ENCODE results near the gene AEBP2.
"Not testable (repeated sequence)": the region's sequence is repeated elsewhere in the genome, so short reads cannot be mapped to it uniquely, and the experiment has no call there.

The AEBP2 gene

DNA sequence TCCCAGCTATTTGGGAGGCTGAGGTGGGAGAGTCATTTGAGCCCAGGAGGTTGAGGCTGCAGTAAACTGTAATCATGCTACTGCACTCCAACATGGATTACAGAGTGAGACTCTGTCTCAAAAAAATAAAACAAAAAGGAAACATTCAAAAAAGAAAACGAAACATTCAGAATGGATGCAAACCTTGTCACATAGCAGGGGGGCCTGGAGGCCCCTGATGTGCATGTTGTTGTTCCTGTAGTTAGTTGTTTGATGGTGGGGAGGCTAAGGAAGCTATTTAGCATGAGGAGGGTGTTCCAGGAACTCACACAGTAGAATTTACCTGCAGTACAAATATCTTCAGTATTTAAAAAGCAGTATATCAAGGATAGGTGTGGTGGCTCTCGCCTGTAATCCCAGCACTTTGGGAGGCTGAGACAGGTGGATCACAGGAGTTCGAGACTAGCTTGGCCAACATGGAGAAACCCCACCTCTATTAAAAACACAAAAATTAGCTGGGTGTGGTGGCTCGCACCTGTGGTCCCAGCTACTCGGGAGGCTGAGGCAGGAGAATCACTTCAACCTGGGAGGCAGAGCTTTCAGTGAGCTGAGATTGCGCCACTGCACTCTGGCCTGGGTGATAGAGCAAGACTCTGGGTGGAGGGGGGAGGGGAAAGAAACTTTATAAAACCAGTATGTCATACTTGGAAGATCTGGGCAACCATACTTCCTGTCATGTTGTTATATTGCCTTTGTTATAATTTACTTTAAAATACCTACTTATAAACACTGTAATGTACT lies 17.6 kb upstream of the AEBP2 start:
- DNase-seq (ENCODE audit: low spot score): no peak

DNA sequence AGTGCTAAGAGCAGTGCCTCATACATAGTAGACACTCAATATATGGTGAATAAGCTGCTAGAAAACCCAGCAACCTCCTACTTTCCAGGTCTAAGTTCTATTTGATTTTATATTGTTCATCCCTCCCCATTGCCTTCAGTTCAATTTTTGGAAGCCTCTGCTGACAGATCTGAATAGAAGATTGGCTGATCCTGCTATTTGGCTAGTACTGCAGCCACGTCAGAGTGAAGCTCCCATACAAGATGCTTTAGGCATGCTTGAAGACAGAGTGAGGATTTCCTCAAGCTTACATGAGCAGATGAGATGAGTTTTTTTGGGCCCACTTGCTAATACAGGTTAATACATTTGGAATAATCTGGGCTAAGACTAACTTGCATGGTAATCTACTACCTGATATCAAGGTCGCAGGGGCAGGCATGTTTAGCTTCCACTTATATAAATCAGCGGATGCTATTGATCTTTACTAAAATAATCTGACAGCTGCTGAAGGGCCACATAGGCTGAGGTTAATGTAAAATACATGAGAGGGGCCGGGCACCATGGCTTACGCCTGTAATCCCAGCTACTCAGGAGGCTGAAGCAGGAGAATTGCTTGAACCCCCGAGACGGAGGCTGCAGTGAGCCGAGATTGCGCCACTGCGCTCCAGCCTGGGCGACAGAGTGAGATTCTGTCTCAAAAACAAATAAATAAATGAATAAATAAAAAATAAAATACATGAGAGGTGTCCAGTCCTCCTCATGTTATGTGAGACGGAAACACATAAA lies 15.9 kb upstream of the AEBP2 start:
- DNase-seq (ENCODE audit: low spot score): no peak

DNA sequence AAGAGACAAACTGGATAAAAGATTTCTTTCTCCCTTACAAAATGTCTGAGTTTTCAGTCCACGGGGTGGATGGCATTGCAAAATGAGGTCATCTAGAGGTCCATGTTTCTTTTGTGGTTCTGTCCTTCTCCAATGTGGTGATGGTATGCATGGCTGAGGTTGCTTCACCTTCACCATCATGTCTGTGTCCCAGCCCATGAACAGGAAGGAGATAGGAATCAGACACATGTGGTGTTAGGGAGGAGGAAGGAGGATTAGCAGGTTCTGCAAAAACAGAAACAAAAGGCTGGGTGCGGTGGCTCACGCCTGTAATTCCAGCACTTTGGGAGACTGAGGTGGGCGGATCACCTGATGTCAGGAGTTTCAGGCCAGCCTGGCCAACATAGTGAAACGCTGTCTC lies 11.0 kb upstream of the AEBP2 start:
- DNase-seq (ENCODE audit: low spot score): no peak

DNA sequence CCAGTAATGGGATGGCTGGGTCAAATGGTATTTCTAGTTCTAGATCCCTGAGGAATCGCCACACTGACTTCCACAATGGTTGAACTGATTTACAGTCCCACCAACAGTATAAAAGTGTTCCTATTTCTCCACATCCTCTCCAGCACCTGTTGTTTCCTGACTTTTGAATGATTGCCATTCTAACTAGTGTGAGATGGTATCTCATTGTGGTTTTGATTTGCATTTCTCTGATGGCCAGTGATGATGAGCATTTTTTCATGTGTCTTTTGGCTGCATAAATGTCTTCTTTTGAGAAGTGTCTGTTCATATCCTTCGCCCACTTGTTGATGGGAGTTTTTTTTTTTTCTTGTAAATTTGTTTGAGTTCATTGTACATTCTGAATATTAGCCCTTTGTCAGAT lies 9.8 kb upstream of the AEBP2 start:
- not testable (repeated sequence) for DNase-seq (ENCODE audit: low spot score)

DNA sequence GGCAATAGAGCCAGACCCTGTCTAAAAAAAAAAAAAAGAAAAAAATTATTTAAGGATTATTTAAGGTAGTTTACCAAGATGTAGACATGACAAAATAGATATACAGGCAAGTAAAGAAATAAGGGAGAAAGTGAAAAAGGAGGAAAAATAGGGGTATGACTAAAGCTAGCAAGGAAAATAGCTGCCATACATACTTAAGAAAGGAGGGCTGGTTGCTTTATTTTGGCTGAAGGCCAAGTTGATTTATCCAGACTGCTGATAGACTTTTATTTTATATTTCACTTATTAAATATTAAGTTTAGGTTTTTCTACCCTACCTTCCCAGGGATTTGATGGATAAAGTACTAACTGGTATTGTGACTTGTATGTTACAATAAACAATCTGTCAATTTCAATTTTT lies 8.3 kb upstream of the AEBP2 start:
- DNase-seq (ENCODE audit: low spot score): no peak

DNA sequence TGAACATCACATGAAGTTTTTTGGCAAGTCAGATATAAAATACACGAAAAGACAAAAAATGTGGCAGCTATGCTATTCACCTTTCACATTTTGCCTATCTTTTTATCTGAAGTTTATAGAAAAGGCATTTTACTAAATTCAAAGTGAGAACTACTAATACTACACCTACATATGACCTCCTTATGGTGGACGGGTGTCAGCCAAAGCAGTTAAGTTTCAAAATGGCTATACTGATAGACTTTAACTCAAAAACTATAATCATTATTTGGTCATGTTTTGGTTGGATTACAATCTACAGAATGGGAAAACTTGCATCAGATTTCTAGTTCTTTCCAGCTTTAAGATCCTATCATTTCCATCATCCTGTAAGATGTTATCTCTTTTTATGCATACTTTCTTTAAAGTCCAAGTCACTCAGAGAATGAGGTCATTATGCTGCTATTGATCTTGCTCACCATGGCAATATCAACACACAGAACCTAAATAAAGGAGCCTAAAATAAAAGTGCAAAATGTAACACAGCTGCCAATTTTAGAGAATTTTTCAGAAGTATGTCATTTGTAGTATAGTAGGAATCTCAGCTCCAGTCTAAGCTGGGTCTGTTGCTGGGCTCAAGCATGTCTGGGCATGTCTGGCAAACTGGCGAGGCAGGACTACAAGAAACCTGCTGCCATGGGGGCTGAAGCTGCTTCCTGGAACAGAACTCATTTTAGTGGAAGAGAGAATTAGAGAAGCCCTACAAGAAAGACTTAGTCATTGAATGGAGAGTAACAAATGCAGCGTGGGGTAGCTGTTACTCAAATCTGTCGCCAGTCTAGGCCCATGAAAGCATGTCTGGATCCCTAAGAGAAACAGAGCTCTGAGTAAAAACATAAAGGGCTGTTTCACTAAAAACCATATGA lies 7.6 kb upstream of the AEBP2 start:
- no peak for DNase-seq (ENCODE audit: low spot score)

DNA sequence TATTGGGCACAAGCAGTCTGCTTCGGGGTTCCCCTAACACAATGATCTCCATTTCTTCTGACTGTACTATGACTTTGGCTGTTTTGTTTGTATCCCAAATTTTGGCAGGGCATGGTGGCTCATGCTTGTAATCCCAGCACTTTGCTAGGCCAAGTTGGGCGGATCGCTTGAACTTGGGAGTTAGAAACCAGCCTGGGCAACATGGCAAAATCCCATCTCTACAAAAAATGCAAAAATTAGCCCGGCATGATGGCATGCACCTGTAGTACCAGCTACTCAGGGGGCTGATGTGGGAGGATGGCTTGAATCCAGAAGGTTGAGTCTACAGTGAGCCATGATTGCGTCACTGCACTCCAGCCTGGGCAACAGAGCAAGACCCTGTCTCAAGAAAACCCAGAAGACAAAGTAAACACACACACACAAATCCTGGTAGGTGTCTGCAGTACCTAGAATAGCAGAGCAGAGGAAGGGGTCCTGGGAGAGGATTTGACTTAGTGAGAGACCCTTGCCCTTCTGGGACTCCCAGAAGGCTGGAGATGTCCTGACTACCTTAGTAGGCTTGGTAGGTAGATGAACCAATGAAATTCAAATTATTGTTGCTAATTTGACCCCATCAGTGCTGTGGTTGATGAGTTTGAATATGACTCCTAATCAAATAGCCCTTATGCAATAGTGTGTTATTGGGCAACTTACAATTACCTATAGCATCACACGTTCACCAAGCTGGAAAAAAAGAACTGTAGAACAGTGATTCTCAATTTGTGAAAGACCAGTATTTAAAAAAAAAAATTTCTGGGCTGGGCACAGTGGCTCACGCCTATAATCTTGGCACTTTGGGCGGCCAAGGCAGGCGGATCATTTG lies 6.8 kb upstream of the AEBP2 start:
- DNase-seq (ENCODE audit: low spot score): no peak

DNA sequence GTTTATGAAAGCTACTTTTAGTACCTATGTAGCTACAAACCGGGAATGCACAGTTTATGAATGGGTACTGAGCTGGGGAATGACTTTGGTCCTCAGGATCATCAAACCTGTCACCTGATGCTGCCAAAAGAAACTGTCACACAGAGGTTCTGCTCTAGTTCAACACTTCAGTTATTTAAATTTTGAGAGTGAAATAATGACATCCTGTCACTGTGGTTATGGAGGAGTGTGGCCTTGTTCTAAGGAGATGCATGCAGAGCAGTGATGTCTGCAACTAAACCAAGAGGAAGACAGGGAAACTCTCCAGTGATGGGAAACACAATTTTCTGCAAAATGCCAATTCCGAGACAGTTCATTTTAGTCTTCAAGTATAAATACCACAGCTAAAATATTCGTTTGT lies 4.8 kb upstream of the AEBP2 start:
- peak; percentile 9 for DNase-seq (ENCODE audit: low spot score)

DNA sequence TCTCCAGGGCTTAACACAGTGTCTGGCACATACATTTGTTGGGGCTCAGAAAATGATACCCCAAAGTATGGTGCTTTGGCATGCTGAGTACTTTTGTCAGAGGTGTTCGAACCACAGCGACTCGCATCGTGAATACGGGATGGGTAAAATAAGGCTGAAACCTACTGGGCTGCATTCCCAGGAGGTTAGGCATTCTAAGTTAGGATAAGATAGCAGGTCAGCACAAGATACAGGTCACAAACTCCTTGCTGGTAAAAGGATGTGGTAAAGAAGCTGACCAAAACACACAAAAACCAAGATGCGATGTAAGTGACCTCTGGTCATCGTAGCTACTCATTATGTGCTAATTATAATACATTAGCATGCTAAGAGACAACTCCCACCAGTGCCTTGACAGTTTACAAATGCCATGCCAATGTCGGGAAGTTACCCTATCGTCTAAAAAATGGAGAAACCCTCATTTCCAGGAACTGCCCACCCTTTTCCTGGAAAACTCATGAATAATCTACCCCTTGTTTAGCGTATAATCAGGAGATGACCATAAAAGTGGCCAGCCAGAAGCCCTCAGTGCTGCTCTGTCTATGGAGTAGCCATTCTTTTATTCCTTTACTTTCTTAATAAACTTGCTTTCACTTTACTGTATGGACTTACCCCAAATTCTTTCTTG lies 3.3 kb upstream of the AEBP2 start:
- no peak for DNase-seq (ENCODE audit: low spot score)

DNA sequence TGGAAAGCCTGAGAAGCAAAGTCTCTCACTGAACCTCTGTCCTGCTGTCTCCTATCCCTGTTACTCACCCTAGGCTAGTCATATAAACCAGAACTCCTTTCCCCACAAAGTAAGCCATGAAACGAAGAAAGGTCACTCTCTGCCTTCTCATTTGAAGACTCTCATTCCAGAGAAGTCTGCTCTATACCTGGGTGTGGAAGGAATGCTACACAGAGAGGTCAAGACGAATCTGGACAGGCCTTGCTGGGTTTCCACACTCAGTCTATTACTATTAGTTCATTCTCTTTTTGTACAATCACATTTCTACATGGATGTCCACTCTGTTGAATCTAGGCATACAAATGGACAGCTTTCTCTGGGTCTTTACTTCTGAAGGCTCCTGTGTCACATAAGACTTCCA lies 2.4 kb upstream of the AEBP2 start:
- no peak for DNase-seq (ENCODE audit: low spot score)

DNA sequence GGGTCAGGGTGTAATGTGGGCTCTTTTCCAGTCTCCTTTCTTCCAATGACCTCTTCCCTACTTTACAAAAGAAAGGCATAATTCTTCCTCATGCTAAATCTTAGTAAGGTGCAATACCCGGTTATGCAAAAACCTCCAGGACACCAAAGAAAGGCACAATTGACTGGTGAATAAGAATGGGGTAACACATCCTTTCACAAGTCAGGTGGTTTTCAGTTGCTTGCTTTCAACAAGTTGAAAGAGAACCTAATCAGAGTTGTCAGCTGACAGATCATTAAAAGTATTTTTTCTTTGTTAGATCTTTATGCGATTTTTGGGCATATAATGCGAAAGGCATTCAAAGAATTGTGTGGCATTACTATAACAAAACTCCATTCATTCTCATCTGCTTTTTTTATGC lies 1.3 kb upstream of the AEBP2 start:
- no peak for DNase-seq (ENCODE audit: low spot score)

DNA sequence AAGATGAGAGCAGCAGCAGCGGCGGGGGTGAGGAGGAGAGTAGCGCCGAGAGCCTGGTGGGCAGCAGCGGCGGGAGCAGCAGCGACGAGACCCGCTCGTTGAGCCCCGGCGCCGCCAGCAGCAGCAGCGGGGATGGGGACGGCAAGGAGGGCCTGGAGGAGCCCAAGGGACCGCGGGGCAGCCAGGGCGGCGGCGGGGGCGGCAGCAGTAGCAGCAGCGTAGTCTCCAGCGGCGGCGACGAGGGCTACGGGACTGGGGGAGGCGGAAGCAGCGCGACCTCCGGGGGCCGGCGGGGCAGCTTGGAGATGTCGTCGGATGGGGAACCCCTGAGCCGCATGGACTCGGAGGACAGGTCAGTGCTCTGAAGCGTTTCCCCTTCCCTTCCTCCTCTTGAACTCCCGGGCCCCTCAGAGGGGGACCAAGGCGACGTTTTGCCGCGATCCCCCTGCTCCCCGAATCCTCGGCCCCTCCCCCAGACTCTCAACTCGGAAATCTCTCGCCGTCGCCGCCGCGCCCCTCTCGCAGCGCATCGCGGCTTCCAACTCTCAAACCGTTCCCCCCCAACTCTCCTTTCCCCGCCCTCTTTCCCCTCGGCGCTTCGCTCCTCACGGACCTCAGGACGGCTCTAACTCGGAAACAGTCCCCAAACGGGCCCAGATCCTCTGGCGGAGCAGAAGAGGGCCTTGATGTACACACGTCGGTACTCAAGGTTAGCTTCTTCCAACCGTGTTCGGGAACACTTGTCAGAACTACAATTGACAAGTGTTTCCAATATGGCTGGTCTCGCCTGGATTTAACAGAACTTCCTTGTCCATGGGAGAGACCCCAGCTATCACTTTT lies 947 bp downstream of the AEBP2 start:
- DNase-seq (ENCODE audit: low spot score): peak; percentile 30

DNA sequence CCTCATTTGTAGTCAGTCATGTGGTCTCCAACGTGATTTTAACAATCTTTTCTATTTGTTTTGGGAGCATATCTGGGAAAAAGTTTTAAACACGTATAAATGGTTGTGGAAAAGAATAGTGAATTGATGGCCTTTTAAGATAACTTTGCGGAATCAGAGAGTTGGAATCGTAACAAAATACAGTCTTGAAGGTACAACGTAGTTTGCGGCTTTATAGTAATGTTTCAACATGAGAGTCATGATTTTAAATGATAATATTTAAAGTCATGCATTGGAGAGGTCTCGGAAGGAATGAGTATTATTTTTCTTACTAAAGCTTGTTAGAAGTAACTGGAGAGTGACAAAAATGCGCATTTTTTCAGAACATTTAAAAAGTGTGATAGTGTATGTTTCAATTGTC lies 1.6 kb downstream of the AEBP2 start:
- no peak for DNase-seq (ENCODE audit: low spot score)

DNA sequence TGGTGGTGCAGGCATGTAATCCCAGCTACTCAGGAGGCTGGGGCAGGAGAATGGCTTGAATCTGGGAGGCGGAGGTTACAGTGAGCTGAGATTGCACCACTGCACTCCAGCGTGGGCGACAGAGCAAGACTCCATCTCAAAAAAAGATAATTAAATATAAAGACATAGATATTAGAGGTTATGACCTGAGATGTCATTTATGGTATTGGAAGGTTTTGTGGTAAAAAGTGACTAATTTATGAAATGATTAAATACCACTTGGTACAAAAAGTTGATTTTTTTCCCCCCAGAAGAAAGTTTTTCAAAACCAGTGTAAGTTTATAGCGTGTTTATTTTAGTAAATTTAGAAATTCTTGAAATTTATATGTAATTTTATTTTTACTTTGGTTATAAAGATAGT lies 4.3 kb downstream of the AEBP2 start:
- no peak for DNase-seq (ENCODE audit: low spot score)

DNA sequence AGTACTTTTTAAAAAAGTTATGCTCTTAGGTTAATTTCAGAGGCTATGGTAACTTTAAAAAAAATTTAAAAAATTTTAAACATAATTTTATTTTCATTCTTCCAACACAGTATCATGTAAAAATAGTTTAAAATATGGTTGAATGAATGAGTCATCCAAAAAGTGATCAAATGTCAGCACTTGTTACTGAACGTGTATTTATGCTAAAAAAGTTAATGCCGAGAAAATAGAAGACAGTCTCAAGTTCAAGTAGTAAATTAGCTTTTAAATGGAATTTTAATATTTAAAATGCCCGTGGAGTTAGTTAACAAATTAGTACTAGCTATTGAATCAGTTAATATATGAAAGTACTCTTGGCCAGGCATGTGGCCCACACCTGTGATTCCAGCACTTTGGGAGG lies 4.8 kb downstream of the AEBP2 start:
- DNase-seq (ENCODE audit: low spot score): no peak

DNA sequence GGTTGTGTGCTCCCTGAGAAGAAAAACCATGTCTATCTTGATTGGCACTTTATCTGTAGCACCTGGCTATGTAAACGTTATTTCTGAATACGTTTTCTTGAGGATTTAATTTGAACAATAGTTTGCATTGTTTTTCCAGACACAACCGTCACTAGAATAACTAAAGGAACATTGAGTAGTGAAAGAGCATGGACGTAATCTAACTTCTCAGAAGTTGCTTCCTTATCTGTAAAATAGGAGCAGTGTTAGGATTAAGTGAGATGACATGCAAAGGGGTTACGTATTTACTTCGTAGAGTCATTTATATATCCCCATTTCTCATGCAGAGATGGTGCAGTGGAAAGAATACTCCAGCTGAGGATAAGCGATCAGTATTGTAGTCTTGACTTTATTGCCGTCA lies 8.1 kb downstream of the AEBP2 start:
- no peak for DNase-seq (ENCODE audit: low spot score)

DNA sequence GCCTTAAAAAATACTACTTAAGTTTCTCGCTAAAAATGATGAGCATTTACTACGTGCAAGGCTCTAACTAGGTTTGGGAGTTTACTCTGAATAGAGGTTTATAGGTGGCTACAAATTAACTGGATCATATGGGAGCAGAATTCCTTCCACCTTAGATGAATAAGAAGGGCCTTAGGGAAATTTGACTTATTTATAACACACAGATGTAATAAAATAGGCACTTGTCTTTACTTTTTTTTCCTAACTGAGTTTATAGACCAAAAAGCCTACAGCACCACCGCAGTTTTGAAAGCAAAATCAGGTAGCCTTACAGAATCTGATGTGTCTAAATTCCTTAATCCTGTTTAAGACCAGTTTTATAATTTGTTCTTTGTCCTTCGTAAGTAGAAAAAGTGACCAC lies 10.5 kb downstream of the AEBP2 start:
- no peak for DNase-seq (ENCODE audit: low spot score)

DNA sequence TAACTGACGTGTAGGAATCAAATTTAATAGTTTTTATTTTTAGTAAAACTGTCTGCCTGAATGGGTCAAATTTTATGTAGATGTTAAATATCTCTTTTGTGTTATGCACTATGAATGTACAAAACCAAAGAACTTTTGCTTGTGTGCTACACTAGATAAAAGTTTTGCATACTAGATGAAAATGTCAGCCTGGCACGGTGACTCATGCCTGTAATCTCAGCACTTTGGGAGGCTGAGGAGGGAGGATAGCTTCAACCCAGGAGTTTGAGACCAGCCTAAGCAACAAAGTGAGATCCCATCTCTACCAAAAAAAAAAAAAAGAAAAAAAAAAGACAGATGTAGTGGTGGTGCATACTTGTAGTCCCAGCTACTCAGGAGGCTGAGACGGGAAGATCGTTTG lies 11.1 kb downstream of the AEBP2 start:
- no peak for DNase-seq (ENCODE audit: low spot score)

DNA sequence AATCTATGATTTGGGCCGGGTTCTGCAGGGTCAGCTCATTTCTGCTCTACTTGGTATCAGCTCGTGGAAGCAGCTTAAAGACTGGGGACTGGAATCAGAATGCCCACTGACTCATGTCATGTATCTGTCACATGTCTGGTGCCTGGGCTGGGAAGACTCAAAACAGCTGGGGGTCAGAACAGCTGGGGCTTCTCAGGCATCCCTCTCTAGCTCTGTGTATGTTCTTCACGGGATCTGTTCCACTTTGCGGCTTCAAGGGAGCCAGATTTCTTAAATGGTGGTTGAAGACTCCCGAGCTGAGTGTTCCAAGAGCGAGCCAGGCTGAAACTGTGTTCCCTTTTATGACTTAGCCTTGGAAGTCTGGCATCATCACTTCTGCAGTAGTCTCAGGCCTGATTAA lies 11.9 kb downstream of the AEBP2 start:
- no peak for DNase-seq (ENCODE audit: low spot score)

DNA sequence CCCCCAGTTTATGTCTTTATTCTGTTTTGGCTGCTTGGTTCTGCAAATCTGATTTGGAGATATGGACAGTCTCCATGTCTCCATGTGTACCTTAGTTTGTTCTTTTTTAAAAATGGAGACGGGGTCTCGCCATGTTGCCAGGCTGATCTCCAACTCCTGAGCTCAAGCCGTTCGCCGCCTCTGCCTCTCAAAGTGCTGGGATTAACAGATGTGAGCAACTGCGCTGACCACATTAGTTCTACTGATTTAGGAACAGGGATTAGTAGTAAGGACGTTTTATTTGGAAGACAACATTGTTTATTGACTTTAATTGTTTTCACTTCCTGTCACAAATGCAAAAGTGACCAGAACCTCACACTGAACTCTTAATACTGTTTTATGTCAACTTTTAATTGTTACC lies 14.7 kb downstream of the AEBP2 start:
- no peak for DNase-seq (ENCODE audit: low spot score)
